ENCODE data around the gene APOE.

The APOE gene

GRCh38 chr19:44890366-44891015, 15.1 kb upstream of the APOE start:
- peaks cover 45% of the 10 kb centered on the region for H3K36me3 ChIP-seq (ENCODE audit: insufficient read depth, low read length)
- H3K4me1 ChIP-seq (ENCODE audit: insufficient read depth, low read length): peaks cover 10% of the 10 kb centered on the region
- no peaks in the 10 kb centered on the region for H3K9me3 ChIP-seq (ENCODE audit: low read length)
- no peaks in the 10 kb centered on the region for H3K27me3 ChIP-seq (ENCODE audit: insufficient read depth, low read length)
- H2AFZ ChIP-seq (ENCODE audit: low read depth, low read length): no peak overlapping the region
- H3K4me3 ChIP-seq (ENCODE audit: low read length): peak overlapping the region; percentile 48

- Histone ChIP-seq H3K9me3 (ENCODE audit: low read length) (no peaks in the 10 kb centered on the region), H3K4me1 (ENCODE audit: insufficient read depth, low read length) (peaks cover 10% of the 10 kb centered on the region), H3K36me3 (ENCODE audit: insufficient read depth, low read length) (peaks cover 47% of the 10 kb centered on the region), H3K4me3 (ENCODE audit: low read length) (peak within 1 kb of the TSS; percentile 74), H3K27me3 (ENCODE audit: insufficient read depth, low read length) (no peaks in the 10 kb centered on the region), H2AFZ (ENCODE audit: low read depth, low read length) (peak within 1 kb of the TSS; percentile 31)
These were observed 14.3 kb upstream of the APOE start, which contains the start of gene TOMM40 for GRCh38 chr19:44891016-44891882. TSS of gene TOMM40 (plus strand) at chr19:44891254. CDS start at chr19:44891416, 162 bp downstream.

GRCh38 chr19:44892932-44893331, 12.7 kb upstream of the APOE start:
- H2AFZ ChIP-seq (ENCODE audit: low read depth, low read length): no peak overlapping the region
- no peaks in the 10 kb centered on the region for H3K27me3 ChIP-seq (ENCODE audit: insufficient read depth, low read length)
- H3K36me3 ChIP-seq (ENCODE audit: insufficient read depth, low read length): peaks cover 50% of the 10 kb centered on the region
- no peak overlapping the region for H3K4me3 ChIP-seq (ENCODE audit: low read length)
- no peaks in the 10 kb centered on the region for H3K9me3 ChIP-seq (ENCODE audit: low read length)
- peaks cover 10% of the 10 kb centered on the region for H3K4me1 ChIP-seq (ENCODE audit: insufficient read depth, low read length)

- H3K27me3 ChIP-seq (ENCODE audit: insufficient read depth, low read length): no peaks in the 10 kb centered on the region
- H3K4me3 ChIP-seq (ENCODE audit: low read length): no peak overlapping the region
- peaks cover 48% of the 10 kb centered on the region for H3K36me3 ChIP-seq (ENCODE audit: insufficient read depth, low read length)
These were observed 12.1 kb upstream of the APOE start for GRCh38 chr19:44893332-44894051.

DNA sequence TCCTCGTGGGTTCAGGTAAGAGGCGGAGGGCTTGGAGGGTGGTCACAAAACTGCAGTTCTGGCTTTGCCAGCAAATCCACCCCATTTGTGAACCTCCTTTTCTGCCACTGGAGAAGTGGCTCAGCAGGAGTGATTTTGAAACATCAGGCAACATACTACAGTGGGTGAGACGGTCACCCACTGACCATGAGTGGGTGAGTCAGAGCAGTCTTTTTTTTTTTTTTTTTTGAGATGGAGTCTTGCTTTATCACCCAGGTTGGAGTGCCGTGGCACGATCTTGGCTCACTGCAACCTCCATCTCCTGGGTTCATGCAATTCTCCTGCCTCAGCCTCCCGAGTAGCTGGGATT, 11.6 kb upstream of the APOE start:
- Histone ChIP-seq H3K27me3 (ENCODE audit: insufficient read depth, low read length) (no peaks in the 10 kb centered on the region), H3K4me3 (ENCODE audit: low read length) (no peak overlapping the region), H3K4me1 (ENCODE audit: insufficient read depth, low read length) (peaks cover 10% of the 10 kb centered on the region), H3K36me3 (ENCODE audit: insufficient read depth, low read length) (peaks cover 48% of the 10 kb centered on the region), H3K9me3 (ENCODE audit: low read length) (no peaks in the 10 kb centered on the region), H2AFZ (ENCODE audit: low read depth, low read length) (no peak overlapping the region)

More at GRCh38 chr19:44893332-44894051, 12.1 kb upstream of the APOE start:
- H3K4me1 ChIP-seq (ENCODE audit: insufficient read depth, low read length): peaks cover 10% of the 10 kb centered on the region
- no peak overlapping the region for H2AFZ ChIP-seq (ENCODE audit: low read depth, low read length)
- H3K9me3 ChIP-seq (ENCODE audit: low read length): no peaks in the 10 kb centered on the region

DNA sequence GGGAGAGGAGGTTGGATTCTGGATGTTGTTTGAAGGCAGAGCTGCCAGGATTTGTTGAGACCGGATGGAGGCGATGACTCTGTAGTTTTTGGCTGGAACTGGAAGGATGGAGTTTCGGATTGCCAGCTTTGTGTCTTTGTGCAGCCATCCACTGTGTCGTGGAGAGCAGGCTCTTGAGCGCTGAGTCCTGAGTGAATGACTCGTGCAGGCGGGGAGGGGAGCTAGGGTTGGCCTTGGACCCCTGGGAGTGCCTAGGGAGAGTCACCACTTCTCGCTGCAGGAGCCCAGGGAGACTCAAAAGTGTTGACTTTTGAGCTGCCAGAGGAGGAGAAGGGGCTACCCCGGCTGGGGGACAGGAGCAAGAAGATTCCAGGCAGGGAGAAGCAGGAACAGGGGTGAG, 10.7 kb upstream of the APOE start:
- Histone ChIP-seq H3K36me3 (ENCODE audit: insufficient read depth, low read length) (peaks cover 51% of the 10 kb centered on the region), H3K4me1 (ENCODE audit: insufficient read depth, low read length) (peaks cover 10% of the 10 kb centered on the region)

DNA sequence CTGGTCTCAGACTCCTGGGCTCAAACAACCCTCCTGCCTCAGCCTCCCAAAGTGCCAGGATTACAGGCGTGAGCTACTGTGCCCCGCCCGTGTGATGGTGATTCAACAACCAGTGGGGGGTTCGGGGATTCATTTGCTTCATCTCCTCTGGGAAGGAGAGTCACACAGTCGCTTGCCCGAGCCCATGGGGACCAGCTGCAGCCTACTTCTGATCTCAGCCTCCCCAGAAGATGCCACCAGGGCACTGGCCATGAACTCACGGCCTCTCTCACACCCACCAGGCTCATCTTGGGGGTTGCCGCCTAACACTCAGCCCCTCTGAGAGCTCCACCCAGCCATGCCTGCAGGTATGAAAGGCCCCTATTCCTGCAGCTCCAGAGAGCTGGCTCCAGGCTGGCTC, 7.8 kb upstream of the APOE start:
- H3K27me3 ChIP-seq (ENCODE audit: insufficient read depth, low read length): no peaks in the 10 kb centered on the region
- H3K4me3 ChIP-seq (ENCODE audit: low read length): no peak overlapping the region
- H3K9me3 ChIP-seq (ENCODE audit: low read length): no peaks in the 10 kb centered on the region
- no peak overlapping the region for H2AFZ ChIP-seq (ENCODE audit: low read depth, low read length)
- no peaks in the 10 kb centered on the region for H3K4me1 ChIP-seq (ENCODE audit: insufficient read depth, low read length)
- peaks cover 72% of the 10 kb centered on the region for H3K36me3 ChIP-seq (ENCODE audit: insufficient read depth, low read length)

More for the DNA sequence above, 10.7 kb upstream of the APOE start:
- Histone ChIP-seq H2AFZ (ENCODE audit: low read depth, low read length) (no peak overlapping the region), H3K4me3 (ENCODE audit: low read length) (no peak overlapping the region), H3K9me3 (ENCODE audit: low read length) (no peaks in the 10 kb centered on the region), H3K27me3 (ENCODE audit: insufficient read depth, low read length) (no peaks in the 10 kb centered on the region)

DNA sequence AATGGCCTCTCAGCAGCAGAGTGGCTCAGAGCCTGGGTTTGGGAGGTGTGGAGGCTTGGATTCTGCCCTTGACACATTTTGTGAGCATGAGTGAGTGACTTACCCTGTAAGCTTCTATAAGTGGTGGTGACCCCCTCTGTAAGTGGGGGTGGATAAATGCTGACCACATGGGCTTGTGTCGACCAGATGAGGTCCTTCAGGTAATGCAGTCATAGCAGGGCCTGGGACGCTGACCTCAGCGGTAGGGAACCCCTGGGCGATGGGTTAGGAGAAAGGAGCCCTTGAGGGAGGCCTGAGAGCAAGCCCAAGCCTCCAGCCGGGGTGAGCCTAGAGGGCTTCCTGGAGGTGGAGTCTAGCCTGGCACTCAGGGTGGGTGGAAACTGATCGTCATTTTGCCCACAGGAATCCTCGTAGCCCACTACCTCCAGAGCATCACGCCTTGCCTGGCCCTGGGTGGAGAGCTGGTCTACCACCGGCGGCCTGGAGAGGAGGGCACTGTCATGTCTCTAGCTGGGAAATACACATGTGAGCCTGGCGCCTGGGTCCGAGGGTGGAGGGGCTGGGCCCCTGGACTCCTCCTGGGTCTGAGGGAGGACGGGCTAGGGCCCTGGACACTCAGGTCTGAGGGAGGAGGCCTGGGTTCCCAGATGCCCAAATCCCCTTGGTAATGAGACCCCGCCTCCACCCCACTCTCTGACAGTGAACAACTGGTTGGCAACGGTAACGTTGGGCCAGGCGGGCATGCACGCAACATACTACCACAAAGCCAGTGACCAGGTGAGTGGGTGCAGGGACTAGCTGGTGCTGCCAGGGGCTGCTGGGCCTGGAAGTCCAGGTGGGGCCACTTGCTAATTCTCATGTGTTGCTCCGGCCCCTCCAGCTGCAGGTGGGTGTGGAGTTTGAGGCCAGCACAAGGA, 5.0 kb upstream of the APOE start:
- H3K4me1 ChIP-seq (ENCODE audit: insufficient read depth, low read length): peaks cover 3% of the 10 kb centered on the region
- no peak overlapping the region for H3K4me3 ChIP-seq (ENCODE audit: low read length)
- H3K27me3 ChIP-seq (ENCODE audit: insufficient read depth, low read length): no peaks in the 10 kb centered on the region
- H3K9me3 ChIP-seq (ENCODE audit: low read length): no peaks in the 10 kb centered on the region
- no peak overlapping the region for H2AFZ ChIP-seq (ENCODE audit: low read depth, low read length)
- H3K36me3 ChIP-seq (ENCODE audit: insufficient read depth, low read length): peaks cover 51% of the 10 kb centered on the region

DNA sequence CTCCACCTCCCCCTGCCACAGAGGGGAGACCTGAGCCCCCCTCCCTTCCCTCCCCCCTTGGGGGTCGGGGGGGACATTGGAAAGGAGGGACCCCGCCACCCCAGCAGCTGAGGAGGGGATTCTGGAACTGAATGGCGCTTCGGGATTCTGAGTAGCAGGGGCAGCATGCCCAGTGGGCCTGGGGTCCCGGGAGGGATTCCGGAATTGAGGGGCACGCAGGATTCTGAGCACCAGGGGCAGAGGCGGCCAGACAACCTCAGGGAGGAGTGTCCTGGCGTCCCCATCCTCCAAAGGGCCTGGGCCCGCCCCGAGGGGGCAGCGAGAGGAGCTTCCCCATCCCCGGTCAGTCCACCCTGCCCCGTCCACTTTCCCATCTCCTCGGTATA, 2.4 kb upstream of the APOE start:
- Histone ChIP-seq H3K4me3 (ENCODE audit: low read length) (no peak overlapping the region), H3K9me3 (ENCODE audit: low read length) (no peaks in the 10 kb centered on the region), H3K4me1 (ENCODE audit: insufficient read depth, low read length) (peaks cover 6% of the 10 kb centered on the region)

DNA sequence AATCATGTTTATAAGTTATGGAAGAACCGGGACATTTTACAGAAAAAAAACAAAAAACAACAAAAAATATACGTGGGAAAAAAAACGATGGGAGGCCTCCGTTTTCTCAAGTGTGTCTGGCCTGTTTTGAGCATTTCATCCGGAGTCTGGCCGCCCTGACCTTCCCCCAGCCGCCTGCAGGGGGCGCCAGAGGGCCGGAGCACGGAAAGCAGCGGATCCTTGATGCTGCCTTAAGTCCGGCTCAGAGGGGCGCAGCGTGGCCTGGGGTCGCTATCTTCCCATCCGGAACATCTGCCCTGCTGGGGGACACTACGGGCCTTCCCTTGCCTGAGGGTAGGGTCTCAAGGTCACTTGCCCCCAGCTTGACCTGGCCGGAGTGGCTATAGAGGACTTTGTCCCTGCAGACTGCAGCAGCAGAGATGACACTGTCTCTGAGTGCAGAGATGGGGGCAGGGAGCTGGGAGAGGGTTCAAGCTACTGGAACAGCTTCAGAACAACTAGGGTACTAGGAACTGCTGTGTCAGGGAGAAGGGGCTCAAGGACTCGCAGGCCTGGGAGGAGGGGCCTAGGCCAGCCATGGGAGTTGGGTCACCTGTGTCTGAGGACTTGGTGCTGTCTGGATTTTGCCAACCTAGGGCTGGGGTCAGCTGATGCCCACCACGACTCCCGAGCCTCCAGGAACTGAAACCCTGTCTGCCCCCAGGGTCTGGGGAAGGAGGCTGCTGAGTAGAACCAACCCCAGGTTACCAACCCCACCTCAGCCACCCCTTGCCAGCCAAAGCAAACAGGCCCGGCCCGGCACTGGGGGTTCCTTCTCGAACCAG, 1.8 kb upstream of the APOE start:
- Histone ChIP-seq H3K36me3 (ENCODE audit: insufficient read depth, low read length) (peaks cover 30% of the 10 kb centered on the region), H3K4me3 (ENCODE audit: low read length) (no peak overlapping the region), H3K27me3 (ENCODE audit: insufficient read depth, low read length) (no peaks in the 10 kb centered on the region), H3K9me3 (ENCODE audit: low read length) (no peaks in the 10 kb centered on the region), H2AFZ (ENCODE audit: low read depth, low read length) (no peak overlapping the region), H3K4me1 (ENCODE audit: insufficient read depth, low read length) (peaks cover 6% of the 10 kb centered on the region)

More for the DNA sequence above, 2.4 kb upstream of the APOE start:
- H3K27me3 ChIP-seq (ENCODE audit: insufficient read depth, low read length): no peaks in the 10 kb centered on the region
- no peak overlapping the region for H2AFZ ChIP-seq (ENCODE audit: low read depth, low read length)
- H3K36me3 ChIP-seq (ENCODE audit: insufficient read depth, low read length): peaks cover 30% of the 10 kb centered on the region

GRCh38 chr19:44904426-44904994, 1.1 kb upstream of the APOE start:
- no peak overlapping the region for H3K4me3 ChIP-seq (ENCODE audit: low read length)
- peaks cover 6% of the 10 kb centered on the region for H3K4me1 ChIP-seq (ENCODE audit: insufficient read depth, low read length)
- no peaks in the 10 kb centered on the region for H3K27me3 ChIP-seq (ENCODE audit: insufficient read depth, low read length)
- H3K9me3 ChIP-seq (ENCODE audit: low read length): no peaks in the 10 kb centered on the region
- peaks cover 30% of the 10 kb centered on the region for H3K36me3 ChIP-seq (ENCODE audit: insufficient read depth, low read length)
- H2AFZ ChIP-seq (ENCODE audit: low read depth, low read length): no peak overlapping the region
